Prostate gland (tissue), 2 donors: ENCODE measurements around the gene PEX14. TPM values are rescaled to one million over a fixed set of nuclear protein-coding genes. Genes with fewer than 3 reads are reported as not detected.
A peak's percentile ranks its signal among the peaks of the same experiment; 100 is the strongest.

Experiments used
- DNase-seq: peaks from one replicate; pipeline ENCODE4 v3.0.0-alpha.2; 2019; ENCODE audit warnings: low spot score
- H3K27ac ChIP-seq, 2 donors: fragments of 200-600 bp; sonication (generic); 2 replicates each; pipeline ENCODE4 v1.5.1; 2017 to 2019
- H3K27me3 ChIP-seq: fragments of 200-600 bp; sonication (generic); replicated peaks from 2 replicates; pipeline ENCODE4 v1.5.1; 2019; ENCODE audit not compliant: insufficient read depth
- H3K36me3 ChIP-seq, 2 donors: fragments of 200-600 bp; sonication (generic); 1 replicate in 1 of 2; 2 replicates in 1 of 2; pipeline versions ENCODE4 v1.5.1 to v1.8.1; 2017 to 2019
- H3K4me1 ChIP-seq: fragments of 200-600 bp; sonication (generic); replicated peaks from 2 replicates; pipeline ENCODE4 v1.5.1; 2019
- H3K4me3 ChIP-seq, 2 donors: fragments of 200-600 bp; sonication (generic); 2 replicates each; pipeline ENCODE4 v1.5.1; 2017 to 2019
- H3K9me3 ChIP-seq: fragments of 200-600 bp; sonication (generic); 2 replicates; pipeline ENCODE4 v1.5.1; 2017
- CTCF ChIP-seq, 4 experiments: fragments of 200-600 bp in 2 of 4; fragments of 450-650 bp in 2 of 4; sonication (generic) in 2 of 4; IDR thresholded peaks; 1 replicate in 3 of 4; 2 replicates in 1 of 4; pipeline ENCODE4 v1.5.1; 2016 to 2019; ENCODE audit warnings: antibody characterized with exemption in 4 of 4, mild to moderate bottlenecking in 2 of 4, moderate library complexity in 2 of 4
- POLR2A ChIP-seq: fragments of 450-650 bp; IDR thresholded peaks from one replicate; pipeline ENCODE4 v1.6.1; 2016; ENCODE audit warnings: antibody characterized with exemption, mild to moderate bottlenecking
- POLR2AphosphoS5 ChIP-seq: sonication (generic); formaldehyde crosslinking; IDR thresholded peaks from one replicate; pipeline ENCODE4 v1.6.1; 2017; ENCODE audit warnings: antibody characterized with exemption
- WGBS: methylation state at CpG from one replicate; pipeline ENCODE4 v1.1.5; 2018; 5-methylcytosine and 5-hydroxymethylcytosine counted together
- intact Hi-C: fragments of 100-400 bp; cut with DNase I; formaldehyde crosslinking; loops from one replicate; pipeline ENCODE4 v1.14.2; 2022
- total RNA-seq, 2 donors: library from RNA; depleted of rRNA; stranded (reverse); fragments of >200 nt; gene quantifications; one replicate each; pipeline ENCODE4 v1.1.0, GENCODE V29; 2016

PEX14 gene
- total RNA-seq, 2 donors from 2014 or later: 26.1 to 34.7 TPM

- intact Hi-C loops: loop anchor here (1.0 kb wide), 1 partner anchor 65 kb away; the partner anchor contains the start of gene CENPS
- peak overlapping the region; percentile 86 to 90 for H3K27ac ChIP-seq
- no peaks in the 10 kb centered on the region for H3K36me3 ChIP-seq
- H3K4me1 ChIP-seq: peaks cover 7% of the 10 kb centered on the region
- WGBS: 3% methylated on average over 15 of the region's 15 CpGs
- DNase-seq: peak; percentile 76
- H3K9me3 ChIP-seq: no peaks in the 10 kb centered on the region
- TF ChIP-seq CTCF (IDR thresholded peaks at IDR 0.05): peak; percentile 93 to 97 (median 95)
- peak; percentile 59 for TF ChIP-seq POLR2AphosphoS5
- TF ChIP-seq POLR2A: no peak
- no peaks in the 10 kb centered on the region for H3K27me3 ChIP-seq
- no peak overlapping the region for H3K4me3 ChIP-seq
Observed at GRCh38 chr1:10494754-10495474, 20.2 kb downstream of the PEX14 start.

- peak overlapping the region; percentile 86 to 90 for H3K27ac ChIP-seq
- no peak overlapping the region for H3K4me3 ChIP-seq
- TF ChIP-seq CTCF (IDR thresholded peaks at IDR 0.05) (no peak), POLR2AphosphoS5 (no peak), POLR2A (no peak)
- no peaks in the 10 kb centered on the region for H3K27me3 ChIP-seq
- no peaks in the 10 kb centered on the region for H3K9me3 ChIP-seq
- intact Hi-C loops: no loop called here
- no peaks in the 10 kb centered on the region for H3K36me3 ChIP-seq
- peaks cover 7% of the 10 kb centered on the region for H3K4me1 ChIP-seq
- WGBS: 46% methylated on average over 10 of the region's 10 CpGs
- no peak for DNase-seq
Observed at GRCh38 chr1:10495475-10495817, 20.7 kb downstream of the PEX14 start.

- Histone ChIP-seq H3K36me3 (no peaks in the 10 kb centered on the region), H3K9me3 (no peaks in the 10 kb centered on the region)
Observed at GRCh38 chr1:10495952-10496351, 21.2 kb downstream of the PEX14 start.

GRCh38 chr1:10497109-10497508 is 22.4 kb downstream of the PEX14 start:
- TF ChIP-seq POLR2A: no peak
- TF ChIP-seq POLR2AphosphoS5: no peak
- Histone ChIP-seq H3K4me3 (no peak overlapping the region), H3K36me3 (no peaks in the 10 kb centered on the region), H3K9me3 (no peaks in the 10 kb centered on the region), H3K27me3 (no peaks in the 10 kb centered on the region), H3K4me1 (peaks cover 7% of the 10 kb centered on the region), H3K27ac (peak overlapping the region; percentile 86 to 90)
- intact Hi-C loops: no loop called here
- WGBS: 65% methylated on average over 7 of the region's 7 CpGs
- no peak for DNase-seq

More at GRCh38 chr1:10495952-10496351, 21.2 kb downstream of the PEX14 start:
- TF ChIP-seq POLR2AphosphoS5 (peak; percentile 93), CTCF (IDR thresholded peaks at IDR 0.05) (no peak), POLR2A (peak; percentile 61)
- Histone ChIP-seq H3K27ac (peak overlapping the region; percentile 86 to 90), H3K4me3 (no peak overlapping the region), H3K4me1 (peaks cover 7% of the 10 kb centered on the region), H3K27me3 (no peaks in the 10 kb centered on the region)
- WGBS: 47% methylated on average over 14 of the region's 14 CpGs
- intact Hi-C loops: no loop called here
- peak; percentile 90 for DNase-seq

- Histone ChIP-seq H3K4me3 (no peak overlapping the region), H3K27me3 (no peaks in the 10 kb centered on the region), H3K27ac (peak overlapping the region in 1 of 2 donors; percentile 43), H3K36me3 (no peaks in the 10 kb centered on the region), H3K4me1 (peaks cover 7% of the 10 kb centered on the region), H3K9me3 (no peaks in the 10 kb centered on the region)
- no peak for DNase-seq
- TF ChIP-seq POLR2AphosphoS5 (no peak), CTCF (IDR thresholded peaks at IDR 0.05) (no peak), POLR2A (no peak)
- whole genome bisulfite sequencing: 69% methylated on average over 8 of the region's 8 CpGs
- intact Hi-C loops: no loop called here
Observed at GRCh38 chr1:10498231-10498630, 23.5 kb downstream of the PEX14 start.
